CD4-positive, alpha-beta T cell treated with Interferon gamma for 1 hour (primary cell): Measurements from ENCODE around the gene SIK3.
"Not testable (repeated sequence)": the region's sequence is repeated elsewhere in the genome, so short reads cannot be mapped to it uniquely, and the experiment has no call there.

Source experiments
- DNase-seq: peaks from one replicate; pipeline ENCODE4 v3.0.0-alpha.2; 2020

SIK3 gene

DNA sequence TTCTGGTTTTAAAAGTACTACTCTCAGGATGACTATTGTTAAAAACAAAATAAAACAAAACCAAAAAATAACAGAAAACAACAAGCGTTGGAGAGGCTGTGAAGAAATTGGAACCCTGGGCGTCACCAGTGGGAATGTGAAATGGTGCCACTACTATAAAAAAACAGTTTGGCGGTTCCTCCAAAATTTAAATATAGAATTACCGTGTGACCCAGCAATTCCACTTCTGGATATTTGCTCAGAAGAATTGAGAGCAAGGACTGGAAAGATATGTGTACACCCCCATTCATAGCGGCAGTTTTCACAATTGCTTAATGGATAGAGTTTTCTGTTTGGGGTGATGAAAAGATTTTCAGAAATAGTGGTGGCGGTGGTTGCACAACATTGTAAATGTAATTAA lies 283.7 kb downstream of the SIK3 start:
- DNase-seq = no peak

DNA sequence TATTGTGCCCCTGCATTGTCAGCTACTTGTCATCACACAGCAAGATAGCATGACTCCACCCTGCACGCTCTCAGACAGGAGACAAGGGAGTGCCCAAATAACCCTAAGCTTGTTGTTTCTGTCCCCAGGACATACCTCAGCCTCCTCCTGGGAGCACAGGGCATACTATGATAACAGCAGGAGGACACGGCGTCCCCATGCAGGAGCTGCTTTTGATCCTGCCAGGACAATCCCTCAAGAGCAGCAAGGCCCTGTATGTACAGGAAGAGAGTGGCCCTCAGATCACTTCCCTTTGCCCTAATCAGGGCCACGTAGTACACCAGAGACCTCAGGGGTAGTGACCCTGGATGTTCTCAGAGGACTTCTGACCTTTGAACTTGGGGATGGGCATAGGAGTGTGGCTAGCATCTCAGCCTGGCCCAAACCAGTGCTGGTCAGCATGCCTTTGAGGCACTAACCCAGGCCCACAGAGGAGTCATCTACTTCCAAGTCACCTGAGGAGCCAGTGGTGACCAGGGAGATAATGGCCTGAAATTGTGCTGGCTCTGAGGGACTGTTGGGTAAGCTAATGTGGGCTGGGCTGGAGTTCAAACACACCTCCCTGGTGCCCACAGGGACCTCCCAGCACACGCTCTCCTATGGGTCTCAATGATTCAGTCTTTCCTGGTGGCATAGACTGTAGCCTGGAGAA lies 284.3 kb downstream of the SIK3 start:
- DNase-seq = no peak

DNA sequence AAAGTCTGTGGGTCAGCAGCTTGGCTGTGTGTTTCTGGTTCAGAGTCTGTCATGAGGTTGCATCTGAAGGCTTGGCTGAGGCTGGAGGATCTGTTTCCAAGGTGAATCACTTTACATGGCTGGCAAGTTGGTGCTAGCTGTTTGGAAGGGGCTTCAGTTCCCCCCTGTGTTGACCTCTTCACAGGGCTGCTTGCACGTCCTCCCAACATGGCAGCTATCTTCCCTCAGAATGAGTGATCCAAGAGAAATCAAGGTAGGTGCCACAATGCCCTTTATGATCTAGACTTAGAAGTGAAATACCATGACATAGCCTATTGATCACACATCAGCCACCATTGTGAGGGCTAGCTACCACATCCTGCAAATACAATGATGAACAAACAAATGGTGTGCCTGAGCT lies 285.1 kb downstream of the SIK3 start:
- no peak for DNase-seq

DNA sequence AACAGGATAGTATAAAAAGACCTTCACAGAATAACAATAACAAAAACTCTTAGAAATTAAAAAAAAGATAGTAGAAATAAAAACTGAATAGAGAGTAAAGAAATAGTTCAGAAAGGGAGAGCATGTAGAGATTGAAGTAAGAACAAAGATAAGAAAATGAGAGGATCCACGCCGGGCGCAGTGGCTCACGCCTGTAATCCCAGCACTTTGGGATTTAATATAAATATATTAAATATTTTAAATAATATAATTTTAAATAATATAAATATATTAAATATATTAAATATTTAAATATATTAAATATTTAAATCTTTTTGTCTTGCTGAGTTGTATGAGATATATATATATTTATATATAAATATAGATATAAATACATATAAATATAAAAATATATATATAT lies 286.1 kb downstream of the SIK3 start:
- DNase-seq = no peak

DNA sequence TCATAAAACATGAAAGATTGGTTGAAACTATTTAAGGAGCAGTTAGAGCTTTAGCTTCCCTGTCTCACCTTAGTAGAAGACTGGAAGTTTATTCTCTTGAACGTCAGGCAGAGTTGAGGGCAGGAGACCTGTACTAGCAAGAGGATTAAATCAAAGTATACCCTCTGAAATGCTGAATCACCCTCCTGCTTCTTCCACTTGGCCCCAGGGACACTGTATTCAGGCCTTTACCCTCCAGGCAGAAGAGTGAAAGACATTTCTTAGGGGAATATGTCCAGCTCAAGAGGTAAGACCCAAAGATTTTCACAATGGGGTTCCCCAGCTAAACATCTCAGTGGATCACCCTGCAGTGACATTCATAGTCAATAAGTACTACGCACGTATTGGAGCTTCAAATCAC lies 287.0 kb downstream of the SIK3 start:
- no peak for DNase-seq

DNA sequence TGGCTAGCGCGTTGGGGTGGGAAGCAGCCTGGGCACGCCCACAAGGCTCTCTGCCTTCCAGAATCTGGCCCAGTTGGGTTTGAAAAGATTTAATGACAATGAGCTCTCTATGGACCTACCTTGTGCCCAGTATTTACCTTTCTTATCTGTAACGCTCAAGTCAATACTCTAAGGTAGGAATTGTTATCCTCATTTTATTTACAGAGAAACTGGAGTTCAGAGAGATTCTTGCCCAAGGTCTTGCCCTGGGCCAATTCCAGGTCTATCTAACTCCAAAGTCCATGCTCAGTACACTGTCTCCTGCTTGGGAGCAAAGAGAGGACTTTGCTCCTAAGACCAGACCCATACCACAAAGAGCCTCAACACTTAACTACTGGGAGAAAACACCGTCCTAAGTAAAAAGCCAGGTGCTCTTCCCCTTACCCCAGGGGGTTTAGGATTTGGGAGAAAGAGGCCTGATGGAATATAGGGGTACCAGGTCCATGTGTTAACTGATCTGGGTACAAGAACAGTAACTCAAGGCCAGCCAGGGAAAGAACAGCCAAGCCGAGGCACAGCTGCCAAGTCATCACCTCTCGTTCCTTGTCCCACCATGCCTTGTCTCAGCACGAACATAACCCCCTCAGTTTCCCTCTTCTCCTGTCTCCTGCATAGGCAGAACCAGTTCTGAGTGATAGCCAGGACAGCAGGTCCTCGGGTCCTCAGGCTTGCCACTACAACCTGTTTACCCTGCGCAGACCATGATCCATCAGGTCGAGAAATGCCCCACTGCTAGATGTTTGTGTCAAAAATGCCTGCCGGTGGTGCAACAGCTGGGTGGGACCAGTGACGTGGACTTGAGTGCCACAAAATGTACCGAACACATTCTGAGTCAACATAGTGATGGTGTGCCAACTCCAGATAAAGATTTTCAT lies 289.7 kb downstream of the SIK3 start:
- no peak for DNase-seq

DNA sequence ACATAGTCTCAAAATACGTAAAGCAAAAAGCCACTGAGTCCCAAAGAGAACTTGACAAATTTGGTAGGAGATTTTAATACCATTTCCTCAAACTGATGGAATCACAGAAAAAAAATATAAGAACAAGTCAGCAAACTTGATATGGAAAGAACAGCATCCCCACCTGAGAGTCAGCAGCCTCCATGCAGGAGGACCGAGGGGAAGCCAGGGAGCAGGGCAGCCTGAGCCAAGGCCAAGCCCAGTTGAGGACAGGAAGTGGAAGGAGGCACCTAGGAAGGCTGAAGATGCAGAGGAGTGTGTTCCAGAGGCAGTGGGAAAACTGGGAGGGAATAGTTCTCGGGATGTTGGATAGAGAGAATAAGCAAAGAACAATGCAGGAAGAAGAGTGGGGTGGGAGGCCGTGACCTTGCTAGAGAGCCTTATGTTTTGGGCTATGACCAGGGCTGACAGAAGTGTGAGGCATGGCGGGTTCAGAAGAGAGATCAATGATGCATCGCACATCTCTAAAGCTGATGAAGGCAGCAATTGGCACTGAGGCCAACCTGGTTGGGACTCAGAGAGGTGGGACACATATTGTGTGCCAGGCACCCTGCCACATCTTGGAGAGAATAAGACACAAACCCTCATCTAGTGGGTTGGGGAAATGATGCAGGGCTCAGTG lies 290.5 kb downstream of the SIK3 start:
- DNase-seq = no peak

DNA sequence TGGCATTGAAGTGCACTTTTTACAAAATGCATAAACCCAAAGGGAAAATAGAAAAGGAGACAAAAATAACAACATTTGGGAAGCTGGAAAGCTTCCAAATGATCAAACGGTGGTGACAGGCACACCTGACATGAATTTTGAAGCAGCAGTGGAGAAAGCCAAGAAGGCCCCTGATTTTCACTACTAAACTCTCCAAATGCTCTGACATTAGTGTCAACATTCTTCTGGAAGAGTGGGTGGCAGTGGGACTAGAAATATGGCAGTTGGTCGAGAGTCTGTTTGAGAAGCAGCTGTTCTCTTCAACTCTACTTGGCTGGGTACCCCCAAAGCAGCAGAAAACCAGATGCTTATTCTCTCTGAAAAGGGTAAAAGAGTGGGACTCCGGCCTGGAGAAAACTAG lies 294.2 kb downstream of the SIK3 start:
- DNase-seq = no peak

DNA sequence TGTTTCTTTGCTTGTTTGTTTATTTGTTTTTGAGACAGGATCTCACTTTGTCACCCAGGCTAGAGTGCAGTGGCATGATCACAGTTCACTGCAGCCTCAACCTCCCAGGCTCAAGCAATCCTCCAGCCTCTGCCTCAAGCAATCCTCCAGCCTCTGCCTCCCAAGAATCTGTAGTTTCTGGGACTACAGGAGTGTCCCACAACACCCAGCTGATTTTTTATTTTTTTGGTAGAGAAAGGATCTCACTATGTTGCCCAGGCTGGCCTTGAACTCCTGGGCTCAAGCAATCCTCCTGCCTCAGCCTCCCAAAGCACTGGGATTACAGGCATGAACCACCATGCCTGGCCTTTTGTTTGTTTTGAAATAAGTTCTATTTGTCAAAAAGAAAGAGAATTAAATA lies 296.6 kb downstream of the SIK3 start:
- not testable (repeated sequence) for DNase-seq

DNA sequence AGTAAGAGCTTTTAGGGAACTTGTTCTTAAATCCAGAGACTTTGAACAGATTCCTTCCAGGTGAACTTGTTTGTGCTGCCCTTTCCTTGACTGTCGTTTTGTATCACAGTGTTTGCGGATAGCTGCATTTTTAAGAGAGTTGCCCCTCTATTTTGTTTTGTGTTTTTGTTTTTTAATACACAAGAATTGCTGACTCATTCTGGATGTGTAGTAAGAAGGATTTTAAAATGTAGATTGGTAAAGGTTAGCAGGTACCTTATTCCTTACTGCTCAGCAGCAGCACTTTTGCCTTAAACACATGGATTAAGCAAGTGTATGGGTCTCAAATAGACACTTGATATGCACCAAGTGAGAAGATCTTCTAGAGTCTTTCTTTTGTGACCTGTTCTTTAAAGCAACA lies 297.6 kb downstream of the SIK3 start:
- no peak for DNase-seq

DNA sequence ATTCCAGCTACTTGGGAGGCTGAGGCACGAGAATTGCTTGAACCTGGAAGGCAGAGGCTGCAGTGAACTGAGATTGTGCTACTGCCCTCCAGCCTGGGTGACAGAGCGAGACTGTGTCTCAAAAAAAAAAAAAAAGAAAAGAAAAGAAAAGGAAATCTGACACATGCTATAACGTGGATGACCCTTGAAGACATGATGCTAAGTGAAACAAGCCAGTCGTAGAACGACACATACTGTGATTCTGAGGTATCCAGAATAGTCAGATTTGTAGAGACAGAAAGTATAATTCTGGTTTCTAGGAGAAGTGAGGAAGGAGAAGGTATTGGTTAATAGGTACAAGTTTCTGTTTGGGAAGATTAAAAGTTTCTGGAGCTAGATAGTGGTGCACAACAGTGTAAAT lies 299.9 kb downstream of the SIK3 start:
- no peak for DNase-seq

DNA sequence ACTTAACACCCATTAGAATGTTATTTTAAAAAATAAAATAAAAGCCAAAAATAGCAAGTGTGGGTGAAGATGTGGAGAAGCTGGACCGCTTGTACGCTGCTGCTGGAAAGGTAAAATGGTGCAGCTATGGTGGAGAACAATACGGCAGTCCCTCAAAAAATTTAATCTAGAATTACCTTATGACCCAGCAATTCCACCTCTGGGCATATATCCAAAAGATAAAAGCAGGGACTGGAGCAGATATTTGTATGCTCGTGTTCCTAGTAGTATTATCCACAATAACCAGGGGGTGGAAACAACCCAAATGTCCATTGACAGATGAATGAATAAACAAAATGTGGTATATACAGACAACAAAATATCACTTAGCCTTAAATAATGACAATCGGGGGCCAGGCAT lies 300.4 kb downstream of the SIK3 start:
- no peak for DNase-seq

DNA sequence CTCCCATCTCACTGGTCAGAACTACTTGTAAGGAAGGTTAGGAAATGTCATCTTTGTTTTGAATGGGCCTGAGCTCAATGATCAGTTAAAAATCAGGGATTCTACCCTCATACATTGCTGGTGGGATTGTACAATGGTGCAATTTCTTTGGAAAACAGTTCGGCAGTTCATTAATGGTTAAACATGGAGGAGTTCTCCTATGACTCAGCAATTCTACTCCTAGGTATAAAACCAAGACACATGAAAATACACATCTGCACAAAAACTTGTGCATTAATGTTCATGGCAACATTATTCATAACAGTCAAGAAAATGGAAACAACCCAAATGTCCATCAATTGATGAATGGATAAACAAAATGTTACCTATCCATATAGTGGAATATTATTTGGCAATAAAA lies 301.7 kb downstream of the SIK3 start:
- no peak for DNase-seq

DNA sequence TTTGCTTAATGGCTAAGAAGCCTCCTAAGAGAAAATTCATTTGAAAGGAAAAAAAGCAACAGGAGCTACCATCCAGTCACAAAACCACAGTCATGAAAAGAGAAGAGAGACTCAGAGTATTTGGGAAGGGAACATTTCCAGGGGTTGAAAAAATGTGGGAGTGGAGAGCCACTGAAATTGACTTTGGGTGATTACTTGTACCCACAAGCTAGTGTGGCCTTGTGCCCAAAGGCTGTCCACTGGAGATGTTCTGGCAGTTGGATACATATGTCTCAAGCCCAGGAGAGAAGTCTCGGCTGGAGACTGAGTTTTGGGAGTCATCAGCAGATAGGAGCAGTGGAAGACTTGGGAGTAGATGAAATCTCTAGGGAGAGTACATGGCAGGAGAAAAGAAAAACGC lies 303.4 kb downstream of the SIK3 start:
- no peak for DNase-seq

DNA sequence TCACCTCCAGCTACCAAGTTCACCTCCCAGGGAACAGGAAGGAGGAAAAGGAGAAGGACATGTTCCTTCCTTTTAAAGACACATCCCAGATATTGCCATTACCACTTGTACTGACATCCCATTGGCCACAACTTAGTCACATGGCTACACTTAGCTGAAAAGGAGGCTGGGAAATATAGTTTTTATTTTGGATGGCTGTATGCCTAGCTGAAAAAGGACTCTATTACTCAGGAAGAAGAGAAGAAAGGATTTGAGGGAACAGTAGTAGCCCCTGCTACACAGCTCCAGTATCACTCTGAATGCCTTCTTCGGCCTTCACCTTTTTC lies 304.5 kb downstream of the SIK3 start:
- no peak for DNase-seq
